Measurements from ENCODE around the gene EPO. TPM values are rescaled to one million over a fixed set of nuclear protein-coding genes. Genes with fewer than 3 reads are reported as not detected.
A peak's percentile ranks its signal among the peaks of the same experiment; 100 is the strongest.

Gene EPO
- total RNA-seq, 1 donor from 2014 or later, result 0.29 TPM

DNA sequence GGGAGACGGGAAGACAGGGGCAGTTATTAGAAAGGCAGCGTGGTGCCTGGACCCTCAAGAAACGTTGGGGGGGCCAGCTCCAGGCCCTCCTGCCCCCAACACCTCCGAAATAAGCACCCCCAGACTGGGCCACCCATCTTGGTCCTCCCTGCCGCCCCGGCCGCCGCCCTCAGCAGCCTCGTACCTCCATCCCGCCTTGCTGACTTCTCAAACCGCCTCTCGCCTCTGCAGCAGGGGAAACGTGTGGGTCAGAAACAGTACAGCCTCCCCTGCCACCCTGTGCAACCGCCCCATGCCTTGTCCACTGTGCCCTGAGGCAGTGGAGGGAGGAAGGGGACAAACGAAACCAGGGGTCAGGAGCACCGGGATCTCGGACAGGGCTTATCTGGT lies 33.5 kb upstream of the EPO start:
- Mint-ChIP-seq H3K4me3 (ENCODE audit: low read depth) (no peak overlapping the region), H3K4me1 (ENCODE audit: low read depth) (peaks cover 5% of the 10 kb centered on the region), H3K27ac (no peak overlapping the region), H3K36me3 (ENCODE audit: insufficient read depth) (peaks cover 6% of the 10 kb centered on the region), H3K27me3 (no peaks in the 10 kb centered on the region), H3K9me3 (ENCODE audit: low read depth) (no peaks in the 10 kb centered on the region)
- TF ChIP-seq, protein P1, sequence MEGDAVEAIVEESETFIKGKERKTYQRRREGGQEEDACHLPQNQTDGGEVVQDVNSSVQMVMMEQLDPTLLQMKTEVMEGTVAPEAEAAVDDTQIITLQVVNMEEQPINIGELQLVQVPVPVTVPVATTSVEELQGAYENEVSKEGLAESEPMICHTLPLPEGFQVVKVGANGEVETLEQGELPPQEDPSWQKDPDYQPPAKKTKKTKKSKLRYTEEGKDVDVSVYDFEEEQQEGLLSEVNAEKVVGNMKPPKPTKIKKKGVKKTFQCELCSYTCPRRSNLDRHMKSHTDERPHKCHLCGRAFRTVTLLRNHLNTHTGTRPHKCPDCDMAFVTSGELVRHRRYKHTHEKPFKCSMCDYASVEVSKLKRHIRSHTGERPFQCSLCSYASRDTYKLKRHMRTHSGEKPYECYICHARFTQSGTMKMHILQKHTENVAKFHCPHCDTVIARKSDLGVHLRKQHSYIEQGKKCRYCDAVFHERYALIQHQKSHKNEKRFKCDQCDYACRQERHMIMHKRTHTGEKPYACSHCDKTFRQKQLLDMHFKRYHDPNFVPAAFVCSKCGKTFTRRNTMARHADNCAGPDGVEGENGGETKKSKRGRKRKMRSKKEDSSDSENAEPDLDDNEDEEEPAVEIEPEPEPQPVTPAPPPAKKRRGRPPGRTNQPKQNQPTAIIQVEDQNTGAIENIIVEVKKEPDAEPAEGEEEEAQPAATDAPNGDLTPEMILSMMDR (IDR thresholded peaks at IDR 0.05; ENCODE audit: unreplicated experiment), result no peak
- DNase-seq (ENCODE audit: low spot score, unreplicated experiment), result no peak

GRCh38 chr7:100687261-100687660 lies 33.0 kb upstream of the EPO start:
- Mint-ChIP-seq H3K36me3 (ENCODE audit: insufficient read depth) (peaks cover 6% of the 10 kb centered on the region), H3K4me1 (ENCODE audit: low read depth) (peaks cover 6% of the 10 kb centered on the region), H3K27ac (no peak overlapping the region), H3K9me3 (ENCODE audit: low read depth) (no peaks in the 10 kb centered on the region), H3K27me3 (no peaks in the 10 kb centered on the region), H3K4me3 (ENCODE audit: low read depth) (no peak overlapping the region)
- TF ChIP-seq, protein P1 (IDR thresholded peaks at IDR 0.05; ENCODE audit: unreplicated experiment), result no peak
- no peak for DNase-seq (ENCODE audit: low spot score, unreplicated experiment)

DNA sequence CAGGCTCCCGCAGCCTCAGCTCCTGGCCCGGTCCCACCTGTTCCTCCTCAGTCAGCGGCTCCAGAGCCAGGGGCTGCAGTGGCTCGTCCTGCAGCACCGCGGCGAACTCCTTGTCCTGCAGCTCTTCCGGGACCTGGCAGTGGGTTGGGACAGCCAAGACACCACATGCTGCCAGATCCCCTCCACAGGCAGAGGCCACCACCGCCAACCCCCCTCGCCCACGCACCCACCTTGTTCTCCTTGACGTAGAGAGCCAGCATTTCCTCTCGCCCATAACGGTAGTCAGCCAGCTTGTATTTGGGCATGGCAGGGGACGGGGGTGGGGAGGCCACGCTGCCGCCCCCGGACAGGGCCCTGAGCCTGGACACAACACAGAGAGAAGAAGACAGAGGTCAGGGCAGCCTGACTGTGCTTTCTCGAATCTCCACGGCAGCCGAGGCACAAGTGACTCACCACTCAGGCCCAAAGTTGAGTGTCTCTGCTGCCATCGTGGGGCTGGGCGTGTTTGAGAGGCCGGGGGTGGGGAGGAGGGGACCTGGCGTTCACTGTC lies 32.4 kb upstream of the EPO start:
- Mint-ChIP-seq H3K36me3 (ENCODE audit: insufficient read depth) (peaks cover 6% of the 10 kb centered on the region), H3K27me3 (no peaks in the 10 kb centered on the region), H3K4me1 (ENCODE audit: low read depth) (peaks cover 12% of the 10 kb centered on the region), H3K27ac (no peak overlapping the region), H3K9me3 (ENCODE audit: low read depth) (no peaks in the 10 kb centered on the region), H3K4me3 (ENCODE audit: low read depth) (no peak overlapping the region)
- DNase-seq (ENCODE audit: low spot score, unreplicated experiment), result no peak
- TF ChIP-seq, protein P1 (IDR thresholded peaks at IDR 0.05; ENCODE audit: unreplicated experiment), result no peak

- DNase-seq (ENCODE audit: low spot score, unreplicated experiment), result no peak
- peaks cover 16% of the 10 kb centered on the region for H3K4me1 Mint-ChIP-seq (ENCODE audit: low read depth)
- no peaks in the 10 kb centered on the region for H3K9me3 Mint-ChIP-seq (ENCODE audit: low read depth)
- no peak overlapping the region for H3K4me3 Mint-ChIP-seq (ENCODE audit: low read depth)
- no peaks in the 10 kb centered on the region for H3K27me3 Mint-ChIP-seq
- H3K36me3 Mint-ChIP-seq (ENCODE audit: insufficient read depth), result peaks cover 4% of the 10 kb centered on the region
- H3K27ac Mint-ChIP-seq, result peak overlapping the region; percentile 41
- TF ChIP-seq, protein P1 (IDR thresholded peaks at IDR 0.05; ENCODE audit: unreplicated experiment), result no peak
These were observed 31.9 kb upstream of the EPO start for GRCh38 chr7:100688326-100688860.

- no peak for DNase-seq (ENCODE audit: low spot score, unreplicated experiment)
- H3K4me3 Mint-ChIP-seq (ENCODE audit: low read depth), result no peak overlapping the region
These were observed 30.8 kb upstream of the EPO start for GRCh38 chr7:100689230-100690135.

More at GRCh38 chr7:100689230-100690135, 30.8 kb upstream of the EPO start:
- H3K36me3 Mint-ChIP-seq (ENCODE audit: insufficient read depth), result peaks cover 4% of the 10 kb centered on the region
- H3K9me3 Mint-ChIP-seq (ENCODE audit: low read depth), result no peaks in the 10 kb centered on the region
- H3K27me3 Mint-ChIP-seq, result no peaks in the 10 kb centered on the region
- TF ChIP-seq, protein P1 (IDR thresholded peaks at IDR 0.05; ENCODE audit: unreplicated experiment), result no peak
- peaks cover 16% of the 10 kb centered on the region for H3K4me1 Mint-ChIP-seq (ENCODE audit: low read depth)
- peak overlapping the region; percentile 87 for H3K27ac Mint-ChIP-seq
